Tibial nerve (tissue), 4 donors: ENCODE data around the gene FLG. TPM values are rescaled to one million over a fixed set of nuclear protein-coding genes. Genes with fewer than 3 reads are reported as not detected.
A peak's percentile ranks its signal among the peaks of the same experiment; 100 is the strongest.

Source experiments
- DNase-seq, 2 donors: peaks; one replicate each; pipeline ENCODE4 v3.0.0-alpha.2; 2019; ENCODE audit warnings: low spot score in 2 of 2
- H3K27ac ChIP-seq, 4 donors: fragments of 200-600 bp; sonication (generic) in 3 of 4; one replicate each; pipeline ENCODE4 v1.5.1; 2017 to 2019; ENCODE audit warnings: mild to moderate bottlenecking in 1 of 4
- H3K27me3 ChIP-seq, 2 donors: fragments of 200-600 bp; sonication (generic) in 1 of 2; one replicate each; pipeline versions ENCODE4 v1.5.1 to v1.6.0; 2017 to 2019
- H3K36me3 ChIP-seq, 3 donors: fragments of 200-600 bp; sonication (generic); one replicate each; pipeline ENCODE4 v1.5.1; 2018 to 2019
- H3K4me1 ChIP-seq, 4 donors: fragments of 200-600 bp; sonication (generic) in 3 of 4; one replicate each; pipeline ENCODE4 v1.5.1; 2017 to 2019
- H3K4me3 ChIP-seq, 4 donors: fragments of 200-600 bp; sonication (generic) in 3 of 4; one replicate each; pipeline ENCODE4 v1.5.1; 2017 to 2019; ENCODE audit warnings: mild to moderate bottlenecking in 1 of 4, moderate library complexity in 1 of 4
- H3K9me3 ChIP-seq, 4 donors: fragments of 200-600 bp; sonication (generic) in 3 of 4; one replicate each; pipeline ENCODE4 v1.5.1; 2017 to 2019
- CTCF ChIP-seq, 5 experiments: fragments of 200-600 bp in 3 of 5; fragments of 450-650 bp in 2 of 5; sonication (generic) in 3 of 5; IDR thresholded peaks; one replicate each; pipeline ENCODE4 v1.5.1; 2016 to 2019; ENCODE audit warnings: antibody characterized with exemption in 5 of 5, mild to moderate bottlenecking in 3 of 5, moderate library complexity in 2 of 5
- EP300 ChIP-seq, 2 donors: sonication (generic); formaldehyde crosslinking; IDR thresholded peaks; one replicate each; pipeline ENCODE4 v1.6.1; 2017; ENCODE audit warnings: antibody characterized with exemption in 2 of 2, mild to moderate bottlenecking in 1 of 2
- POLR2A ChIP-seq, 2 donors: fragments of 450-650 bp; IDR thresholded peaks; one replicate each; pipeline ENCODE4 v1.6.1; 2017; ENCODE audit warnings: antibody characterized with exemption in 2 of 2, mild to moderate bottlenecking in 2 of 2, moderate library complexity in 2 of 2
- WGBS, 2 donors: methylation state at CpG; one replicate each; pipeline ENCODE4 v1.1.5; 2018; 5-methylcytosine and 5-hydroxymethylcytosine counted together
- total RNA-seq, 4 donors: library from RNA; depleted of rRNA; stranded (reverse); fragments of >200 nt; gene quantifications; one replicate each; pipeline ENCODE4 v1.1.0, GENCODE V29; 2016

FLG gene
- total RNA-seq, 4 donors from 2014 or later: not detected

DNA sequence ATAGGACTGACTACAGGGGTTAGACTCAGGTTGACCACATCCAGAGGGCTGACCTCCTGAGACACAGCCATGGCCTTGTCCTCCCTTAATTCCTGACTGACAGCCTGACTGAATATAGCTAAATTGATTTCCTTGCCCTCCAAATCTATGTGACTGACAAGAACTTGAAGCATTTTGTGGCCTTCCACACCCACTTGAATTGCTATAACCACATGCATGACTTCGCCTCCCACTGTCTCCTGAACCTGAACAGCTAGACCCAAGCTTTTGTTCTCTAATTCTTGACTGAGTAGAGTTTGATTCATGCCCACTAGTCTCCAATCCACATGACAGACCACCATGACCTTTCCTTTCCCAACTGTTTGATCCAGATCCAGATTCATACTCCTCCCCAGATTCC lies 31.7 kb upstream of the FLG start:
- no peak overlapping the region for H3K27ac ChIP-seq
- TF ChIP-seq CTCF (IDR thresholded peaks at IDR 0.05): no peak
- TF ChIP-seq POLR2A (IDR thresholded peaks at IDR 0.05): no peak
- TF ChIP-seq EP300 (IDR thresholded peaks at IDR 0.05): no peak
- WGBS, 2 donors: 38 to 85% methylated on average over 1 of the region's 1 CpG
- no peaks in the 10 kb centered on the region for H3K9me3 ChIP-seq
- no peaks in the 10 kb centered on the region for H3K4me1 ChIP-seq
- peaks cover 0 to 13% (median 0%) of the 10 kb centered on the region in 3 donors for H3K36me3 ChIP-seq
- DNase-seq: no peak
- no peaks in the 10 kb centered on the region for H3K27me3 ChIP-seq
- no peak overlapping the region for H3K4me3 ChIP-seq

DNA sequence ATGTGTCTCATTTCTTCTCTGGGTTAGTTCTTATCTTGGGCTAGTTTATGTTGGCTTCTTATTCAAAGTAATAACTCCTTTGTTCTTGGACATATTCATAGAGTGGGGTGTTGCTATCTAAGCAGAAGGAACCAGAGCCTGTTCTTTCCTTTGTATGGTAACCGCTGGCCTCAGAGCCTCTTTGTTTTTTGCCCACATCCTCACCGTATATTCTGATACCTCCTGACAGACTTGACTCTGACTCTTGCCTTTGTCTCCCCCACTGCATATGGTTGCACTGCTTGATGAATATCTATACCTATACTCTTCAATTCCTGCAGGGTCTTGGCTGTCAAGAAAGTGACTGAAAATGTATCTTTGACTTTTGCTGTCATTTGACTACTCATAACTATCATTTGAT lies 24.6 kb upstream of the FLG start:
- H3K27me3 ChIP-seq: no peaks in the 10 kb centered on the region
- peaks cover 0 to 21% (median 0%) of the 10 kb centered on the region in 3 donors for H3K36me3 ChIP-seq
- TF ChIP-seq EP300 (IDR thresholded peaks at IDR 0.05): no peak
- no peak for TF ChIP-seq POLR2A (IDR thresholded peaks at IDR 0.05)
- DNase-seq: no peak
- no peak overlapping the region for H3K27ac ChIP-seq
- no peak overlapping the region for H3K4me3 ChIP-seq
- H3K9me3 ChIP-seq: no peaks in the 10 kb centered on the region
- WGBS, 2 donors: 87 to 96% methylated on average over 2 of the region's 2 CpGs
- H3K4me1 ChIP-seq: no peaks in the 10 kb centered on the region

DNA sequence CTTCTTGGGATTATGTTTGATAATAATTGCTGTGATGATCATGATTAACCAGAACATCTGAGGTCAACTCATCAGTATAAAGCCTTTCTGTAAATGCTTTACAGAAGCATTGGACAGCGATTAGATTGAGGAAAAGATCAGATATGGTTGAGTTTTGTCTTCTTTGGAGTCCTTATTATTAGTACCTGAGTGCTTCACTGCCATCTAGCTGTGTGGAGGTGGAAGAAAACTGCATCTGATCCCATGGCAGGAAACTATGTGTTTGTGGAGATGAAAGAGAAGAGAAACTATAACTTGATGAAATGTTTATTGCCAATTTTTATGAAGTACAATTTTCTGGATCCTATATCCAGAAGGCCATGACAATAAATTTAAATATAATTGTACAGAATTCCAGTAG lies 23.4 kb upstream of the FLG start:
- H3K9me3 ChIP-seq: no peaks in the 10 kb centered on the region
- H3K27me3 ChIP-seq: no peaks in the 10 kb centered on the region
- DNase-seq: no peak
- 41 to 58% methylated on average over 1 of the region's 1 CpG for WGBS, 2 donors
- H3K36me3 ChIP-seq: peaks cover 0 to 18% (median 0%) of the 10 kb centered on the region in 3 donors
- H3K4me1 ChIP-seq: no peaks in the 10 kb centered on the region
- no peak overlapping the region for H3K4me3 ChIP-seq
- no peak overlapping the region for H3K27ac ChIP-seq
- TF ChIP-seq CTCF (IDR thresholded peaks at IDR 0.05) (no peak), EP300 (IDR thresholded peaks at IDR 0.05) (no peak), POLR2A (IDR thresholded peaks at IDR 0.05) (no peak)

DNA sequence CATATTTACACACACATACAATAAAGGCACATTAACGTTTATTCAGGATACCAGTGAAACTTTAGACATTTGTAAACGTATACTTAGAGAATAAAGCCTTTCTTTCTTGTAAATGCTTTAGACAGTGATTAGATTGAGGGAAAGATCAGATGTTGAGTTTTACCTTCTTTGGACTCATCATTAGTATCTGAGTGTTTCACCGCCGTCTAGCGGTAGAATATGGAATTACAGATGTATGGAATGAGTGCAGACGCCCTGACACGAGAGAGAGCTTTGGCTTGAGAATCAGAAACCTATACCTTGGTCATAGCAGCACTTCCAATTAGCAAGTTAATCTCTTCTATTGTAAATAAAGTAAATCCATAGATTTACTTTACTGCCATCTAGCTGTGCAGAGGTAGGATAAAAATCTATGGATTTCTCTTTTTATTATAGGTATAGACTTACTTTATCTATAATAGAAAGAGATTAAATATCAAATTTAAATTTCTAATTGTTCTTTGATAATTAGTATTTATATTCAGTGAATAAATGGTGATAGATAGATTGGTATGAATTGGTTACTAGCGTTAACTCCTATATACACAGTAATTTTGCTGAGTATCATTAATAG lies 22.2 kb upstream of the FLG start:
- no peak for TF ChIP-seq POLR2A (IDR thresholded peaks at IDR 0.05)
- peak; percentile 58 to 79 (median 67) for TF ChIP-seq CTCF (IDR thresholded peaks at IDR 0.05)
- Histone ChIP-seq H3K36me3 (peaks cover 0 to 12% (median 0%) of the 10 kb centered on the region in 3 donors), H3K4me3 (no peak overlapping the region), H3K9me3 (no peaks in the 10 kb centered on the region), H3K27me3 (no peaks in the 10 kb centered on the region), H3K4me1 (peaks cover 0 to 7% (median 0%) of the 10 kb centered on the region in 4 donors), H3K27ac (no peak overlapping the region)
- 13 to 14% methylated on average over 8 of the region's 8 CpGs for WGBS, 2 donors
- DNase-seq: peak in 1 of 2 donors; percentile 90

DNA sequence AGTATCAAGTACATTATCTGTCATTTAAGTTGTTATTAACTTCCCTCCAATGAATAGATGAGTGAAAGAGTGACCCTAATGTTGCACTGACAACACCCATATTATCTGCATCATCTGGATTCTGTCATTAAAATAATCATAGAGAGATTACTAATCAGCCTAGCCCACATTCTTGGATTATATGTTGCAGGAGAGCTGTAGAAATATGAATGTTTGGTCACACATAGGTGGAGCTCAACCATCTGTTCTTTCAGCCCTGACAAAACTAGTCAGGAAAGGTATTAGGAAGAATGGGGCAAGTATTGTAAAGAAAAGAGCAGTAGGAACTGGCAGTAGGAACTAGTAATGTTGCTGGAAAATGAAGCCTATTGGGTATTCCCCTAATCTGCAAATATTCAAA lies 19.4 kb upstream of the FLG start:
- Histone ChIP-seq H3K4me3 (no peak overlapping the region), H3K36me3 (no peaks in the 10 kb centered on the region), H3K9me3 (no peaks in the 10 kb centered on the region), H3K27ac (no peak overlapping the region), H3K27me3 (no peaks in the 10 kb centered on the region), H3K4me1 (peaks cover 0 to 7% (median 0%) of the 10 kb centered on the region in 4 donors)
- DNase-seq: no peak
- TF ChIP-seq CTCF (IDR thresholded peaks at IDR 0.05) (no peak), EP300 (IDR thresholded peaks at IDR 0.05) (no peak), POLR2A (IDR thresholded peaks at IDR 0.05) (no peak)

DNA sequence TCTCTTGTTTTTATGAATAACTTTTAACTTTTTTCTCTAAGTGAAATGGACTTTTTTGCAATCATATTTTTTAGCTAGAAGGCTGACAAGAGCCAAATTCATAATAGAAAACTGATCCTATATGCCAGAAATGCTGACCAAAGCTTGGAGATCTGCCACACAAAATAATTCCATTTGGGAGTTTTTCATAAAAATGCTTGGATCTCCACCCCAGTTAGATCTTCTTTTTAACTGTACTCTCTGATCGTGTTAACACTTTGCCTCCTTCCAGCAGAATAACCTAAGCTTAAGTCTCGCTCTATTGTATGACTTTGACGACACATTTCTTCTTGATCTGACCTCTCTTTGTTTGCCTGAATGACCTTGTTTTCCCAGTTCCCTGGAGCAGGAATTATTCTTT lies 18.0 kb upstream of the FLG start:
- 16 to 28% methylated on average over 3 of the region's 3 CpGs for WGBS, 2 donors
- no peak for DNase-seq

More for the DNA sequence above, 18.0 kb upstream of the FLG start:
- Histone ChIP-seq H3K27ac (no peak overlapping the region), H3K9me3 (no peaks in the 10 kb centered on the region), H3K4me1 (peaks cover 0 to 7% (median 0%) of the 10 kb centered on the region in 4 donors), H3K36me3 (no peaks in the 10 kb centered on the region), H3K4me3 (no peak overlapping the region), H3K27me3 (no peaks in the 10 kb centered on the region)
- TF ChIP-seq EP300 (IDR thresholded peaks at IDR 0.05): no peak
- TF ChIP-seq CTCF (IDR thresholded peaks at IDR 0.05): no peak
- no peak for TF ChIP-seq POLR2A (IDR thresholded peaks at IDR 0.05)
